Measurements from ENCODE around the gene PDE4B. TPM values are rescaled to one million over a fixed set of nuclear protein-coding genes. Genes with fewer than 3 reads are reported as not detected.

The PDE4B gene
- total RNA-seq, 1 experiment from 2014 or later, result not detected

DNA sequence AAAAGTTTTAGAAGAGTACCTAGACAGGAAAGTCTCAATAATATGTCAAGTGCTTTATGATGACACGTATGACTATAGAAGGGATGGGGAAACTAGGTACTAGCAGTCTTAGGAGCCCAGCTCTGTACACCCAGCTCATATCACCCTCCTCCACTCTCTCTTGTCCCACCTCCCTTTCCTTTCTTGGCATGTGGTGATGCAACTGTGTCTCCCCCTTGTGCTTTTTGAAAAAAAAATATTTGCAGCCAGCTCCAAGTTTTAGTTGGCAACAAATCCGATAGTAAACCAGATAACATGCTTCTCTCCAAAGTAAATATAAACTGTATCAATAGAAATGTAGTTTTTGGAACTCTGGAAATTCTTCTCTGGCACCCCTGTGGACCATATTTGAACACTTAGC lies 280.7 kb downstream of the PDE4B start:
- ChIA-PET CTCF (no interaction called here), POLR2A (no interaction called here)
- H3K4me1 Mint-ChIP-seq (ENCODE audit: low read depth, unreplicated experiment), result no peaks in the 10 kb centered on the region
- H3K36me3 Mint-ChIP-seq (ENCODE audit: insufficient read depth, unreplicated experiment), result no peaks in the 10 kb centered on the region
- H3K27ac Mint-ChIP-seq (ENCODE audit: unreplicated experiment), result no peak overlapping the region
- intact Hi-C loops (cut with micrococcal nuclease; ENCODE audit: unreplicated experiment), result no loop called here
- Histone ChIP-seq H3K36me3 (ENCODE audit: control insufficient read depth, insufficient read depth, low read length) (no peaks in the 10 kb centered on the region), H3K27me3 (replicated peaks; ENCODE audit: control insufficient read depth, insufficient read depth, low read length) (no peaks in the 10 kb centered on the region), H3K4me1 (no peaks in the 10 kb centered on the region), H3K9me3 (no peaks in the 10 kb centered on the region), H3K4me3 (ENCODE audit: low read depth, low read length) (no peak overlapping the region)
- no peaks in the 10 kb centered on the region for H3K9me3 Mint-ChIP-seq (ENCODE audit: unreplicated experiment)
- peaks cover 6% of the 10 kb centered on the region for H3K27me3 Mint-ChIP-seq (ENCODE audit: insufficient read depth, unreplicated experiment)
- no peak overlapping the region for H3K4me3 Mint-ChIP-seq (ENCODE audit: unreplicated experiment)
- no TSS peak for BruUV-seq (replicated peaks)
- no peak for DNase-seq
- TF ChIP-seq, protein P1, sequence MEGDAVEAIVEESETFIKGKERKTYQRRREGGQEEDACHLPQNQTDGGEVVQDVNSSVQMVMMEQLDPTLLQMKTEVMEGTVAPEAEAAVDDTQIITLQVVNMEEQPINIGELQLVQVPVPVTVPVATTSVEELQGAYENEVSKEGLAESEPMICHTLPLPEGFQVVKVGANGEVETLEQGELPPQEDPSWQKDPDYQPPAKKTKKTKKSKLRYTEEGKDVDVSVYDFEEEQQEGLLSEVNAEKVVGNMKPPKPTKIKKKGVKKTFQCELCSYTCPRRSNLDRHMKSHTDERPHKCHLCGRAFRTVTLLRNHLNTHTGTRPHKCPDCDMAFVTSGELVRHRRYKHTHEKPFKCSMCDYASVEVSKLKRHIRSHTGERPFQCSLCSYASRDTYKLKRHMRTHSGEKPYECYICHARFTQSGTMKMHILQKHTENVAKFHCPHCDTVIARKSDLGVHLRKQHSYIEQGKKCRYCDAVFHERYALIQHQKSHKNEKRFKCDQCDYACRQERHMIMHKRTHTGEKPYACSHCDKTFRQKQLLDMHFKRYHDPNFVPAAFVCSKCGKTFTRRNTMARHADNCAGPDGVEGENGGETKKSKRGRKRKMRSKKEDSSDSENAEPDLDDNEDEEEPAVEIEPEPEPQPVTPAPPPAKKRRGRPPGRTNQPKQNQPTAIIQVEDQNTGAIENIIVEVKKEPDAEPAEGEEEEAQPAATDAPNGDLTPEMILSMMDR (IDR thresholded peaks at IDR 0.05; ENCODE audit: insufficient read depth in 1 of 2, low read depth in 1 of 2, low read length in 1 of 2, severe bottlenecking in 1 of 2, unreplicated experiment in 1 of 2), result no peak

DNA sequence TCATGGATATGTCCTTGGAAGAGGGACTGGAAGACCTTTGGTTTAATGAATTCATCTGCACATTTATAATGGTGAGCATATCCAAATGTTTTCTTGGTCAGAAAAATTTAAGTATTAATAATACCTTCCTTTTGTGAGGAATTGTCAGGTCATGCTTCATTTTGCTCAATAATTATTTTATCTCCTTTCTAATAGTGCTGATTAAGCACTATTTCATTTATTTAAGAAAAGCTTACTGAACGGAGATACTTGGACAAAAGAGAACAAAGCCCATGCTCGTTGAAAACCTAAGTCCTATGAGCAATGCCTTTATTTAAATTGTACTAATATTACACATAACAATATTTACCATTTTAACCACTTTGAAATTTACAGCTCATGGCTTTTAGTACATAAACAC lies 281.5 kb downstream of the PDE4B start:
- H3K4me3 ChIP-seq (ENCODE audit: low read depth, low read length), result no peak overlapping the region
- Mint-ChIP-seq H3K4me1 (ENCODE audit: low read depth, unreplicated experiment) (no peaks in the 10 kb centered on the region), H3K4me3 (ENCODE audit: unreplicated experiment) (no peak overlapping the region), H3K27me3 (ENCODE audit: insufficient read depth, unreplicated experiment) (peaks cover 11% of the 10 kb centered on the region), H3K36me3 (ENCODE audit: insufficient read depth, unreplicated experiment) (no peaks in the 10 kb centered on the region), H3K9me3 (ENCODE audit: unreplicated experiment) (no peaks in the 10 kb centered on the region), H3K27ac (ENCODE audit: unreplicated experiment) (no peak overlapping the region)
- H3K9me3 ChIP-seq, result no peaks in the 10 kb centered on the region
- no TSS peak for BruUV-seq (replicated peaks)
- TF ChIP-seq, protein P1 (IDR thresholded peaks at IDR 0.05; ENCODE audit: insufficient read depth in 1 of 2, low read depth in 1 of 2, low read length in 1 of 2, severe bottlenecking in 1 of 2, unreplicated experiment in 1 of 2), result no peak
- no peaks in the 10 kb centered on the region for H3K4me1 ChIP-seq
- ChIA-PET CTCF (no interaction called here), POLR2A (no interaction called here)
- no peaks in the 10 kb centered on the region for H3K36me3 ChIP-seq (ENCODE audit: control insufficient read depth, insufficient read depth, low read length)
- no peaks in the 10 kb centered on the region for H3K27me3 ChIP-seq (replicated peaks; ENCODE audit: control insufficient read depth, insufficient read depth, low read length)
- DNase-seq, result no peak
- intact Hi-C loops (cut with micrococcal nuclease; ENCODE audit: unreplicated experiment), result no loop called here

DNA sequence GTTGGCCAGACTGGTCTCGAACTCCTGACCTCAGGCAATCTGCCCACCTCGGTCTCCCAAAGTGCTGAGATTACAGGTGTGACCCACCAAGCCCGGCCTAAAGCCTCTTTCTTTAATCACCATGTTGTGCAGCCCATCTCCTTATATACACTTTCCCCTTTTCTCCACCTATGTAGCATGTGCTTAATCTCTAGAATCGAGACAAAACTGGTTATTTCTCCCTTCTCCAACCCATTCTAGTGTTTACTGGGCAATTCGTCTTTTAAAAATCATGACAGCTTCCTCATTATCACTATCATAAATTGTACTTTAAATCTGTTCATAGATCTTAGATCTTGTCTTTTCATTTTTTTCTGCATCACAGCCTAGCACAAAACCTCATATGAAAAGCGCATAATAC lies 285.7 kb downstream of the PDE4B start:
- no peaks in the 10 kb centered on the region for H3K36me3 Mint-ChIP-seq (ENCODE audit: insufficient read depth, unreplicated experiment)
- no peaks in the 10 kb centered on the region for H3K4me1 Mint-ChIP-seq (ENCODE audit: low read depth, unreplicated experiment)
- Histone ChIP-seq H3K36me3 (ENCODE audit: control insufficient read depth, insufficient read depth, low read length) (no peaks in the 10 kb centered on the region), H3K4me3 (ENCODE audit: low read depth, low read length) (no peak overlapping the region), H3K4me1 (no peaks in the 10 kb centered on the region), H3K9me3 (no peaks in the 10 kb centered on the region), H3K27me3 (replicated peaks; ENCODE audit: control insufficient read depth, insufficient read depth, low read length) (no peaks in the 10 kb centered on the region)
- TF ChIP-seq, protein P1 (IDR thresholded peaks at IDR 0.05; ENCODE audit: insufficient read depth in 1 of 2, low read depth in 1 of 2, low read length in 1 of 2, severe bottlenecking in 1 of 2, unreplicated experiment in 1 of 2), result no peak
- peaks cover 14% of the 10 kb centered on the region for H3K27me3 Mint-ChIP-seq (ENCODE audit: insufficient read depth, unreplicated experiment)
- H3K4me3 Mint-ChIP-seq (ENCODE audit: unreplicated experiment), result no peak overlapping the region
- CTCF ChIA-PET, result no interaction called here
- no TSS peak for BruUV-seq (replicated peaks)
- H3K9me3 Mint-ChIP-seq (ENCODE audit: unreplicated experiment), result no peaks in the 10 kb centered on the region
- no peak for DNase-seq
- intact Hi-C loops (cut with micrococcal nuclease; ENCODE audit: unreplicated experiment), result no loop called here
- H3K27ac Mint-ChIP-seq (ENCODE audit: unreplicated experiment), result no peak overlapping the region
- POLR2A ChIA-PET, result no interaction called here
